ENCODE results near the gene NRGN.

NRGN gene

DNA sequence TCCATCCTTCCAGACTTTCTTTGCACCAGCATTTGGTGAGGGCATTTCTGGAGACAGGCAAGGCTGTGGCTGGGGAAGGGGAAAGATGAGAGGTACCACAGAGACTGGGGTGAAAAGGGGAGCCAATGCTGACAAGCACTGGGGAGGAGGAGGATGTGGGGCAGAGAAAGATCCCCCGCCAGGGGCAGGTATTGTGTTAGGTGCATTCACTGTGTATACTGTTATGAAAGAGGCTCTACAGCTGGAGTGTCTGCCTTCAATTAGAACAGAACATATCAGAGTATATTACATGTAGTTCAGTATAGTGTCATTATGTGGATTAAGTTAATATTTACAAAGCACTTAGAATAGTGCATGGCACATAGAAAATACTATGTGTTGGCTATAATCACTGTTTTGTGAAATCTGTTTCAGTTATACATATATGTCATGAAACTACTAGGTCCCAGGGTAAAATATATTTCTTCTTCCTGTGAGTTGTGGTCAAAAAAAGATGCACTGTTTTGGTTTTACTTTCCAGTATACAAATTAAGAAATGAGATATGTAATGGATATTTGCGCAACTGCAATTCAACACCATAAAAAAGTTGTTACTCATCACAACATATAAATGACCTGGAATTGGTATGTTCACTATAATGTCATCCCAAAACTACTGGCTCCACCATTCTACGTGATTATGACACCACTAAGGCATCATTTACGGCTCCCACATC is 52.0 kb downstream of the NRGN start:
- Histone ChIP-seq H3K4me3 (ENCODE audit: low read depth, low read length) (no peak overlapping the region), H3K36me3 (replicated peaks) (no peaks in the 10 kb centered on the region), H3K27me3 (replicated peaks) (no peaks in the 10 kb centered on the region), H3K27ac (no peak overlapping the region)
- in situ Hi-C loops (cut with HindIII; ENCODE audit: low pct_ligation_motif_present, low sequenced_read_pairs), result no loop called here
- no peak for DNase-seq
- TF ChIP-seq, protein P1, sequence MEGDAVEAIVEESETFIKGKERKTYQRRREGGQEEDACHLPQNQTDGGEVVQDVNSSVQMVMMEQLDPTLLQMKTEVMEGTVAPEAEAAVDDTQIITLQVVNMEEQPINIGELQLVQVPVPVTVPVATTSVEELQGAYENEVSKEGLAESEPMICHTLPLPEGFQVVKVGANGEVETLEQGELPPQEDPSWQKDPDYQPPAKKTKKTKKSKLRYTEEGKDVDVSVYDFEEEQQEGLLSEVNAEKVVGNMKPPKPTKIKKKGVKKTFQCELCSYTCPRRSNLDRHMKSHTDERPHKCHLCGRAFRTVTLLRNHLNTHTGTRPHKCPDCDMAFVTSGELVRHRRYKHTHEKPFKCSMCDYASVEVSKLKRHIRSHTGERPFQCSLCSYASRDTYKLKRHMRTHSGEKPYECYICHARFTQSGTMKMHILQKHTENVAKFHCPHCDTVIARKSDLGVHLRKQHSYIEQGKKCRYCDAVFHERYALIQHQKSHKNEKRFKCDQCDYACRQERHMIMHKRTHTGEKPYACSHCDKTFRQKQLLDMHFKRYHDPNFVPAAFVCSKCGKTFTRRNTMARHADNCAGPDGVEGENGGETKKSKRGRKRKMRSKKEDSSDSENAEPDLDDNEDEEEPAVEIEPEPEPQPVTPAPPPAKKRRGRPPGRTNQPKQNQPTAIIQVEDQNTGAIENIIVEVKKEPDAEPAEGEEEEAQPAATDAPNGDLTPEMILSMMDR (IDR thresholded peaks at IDR 0.05; ENCODE audit: low read depth, low read length, missing control alignments), result no peak

DNA sequence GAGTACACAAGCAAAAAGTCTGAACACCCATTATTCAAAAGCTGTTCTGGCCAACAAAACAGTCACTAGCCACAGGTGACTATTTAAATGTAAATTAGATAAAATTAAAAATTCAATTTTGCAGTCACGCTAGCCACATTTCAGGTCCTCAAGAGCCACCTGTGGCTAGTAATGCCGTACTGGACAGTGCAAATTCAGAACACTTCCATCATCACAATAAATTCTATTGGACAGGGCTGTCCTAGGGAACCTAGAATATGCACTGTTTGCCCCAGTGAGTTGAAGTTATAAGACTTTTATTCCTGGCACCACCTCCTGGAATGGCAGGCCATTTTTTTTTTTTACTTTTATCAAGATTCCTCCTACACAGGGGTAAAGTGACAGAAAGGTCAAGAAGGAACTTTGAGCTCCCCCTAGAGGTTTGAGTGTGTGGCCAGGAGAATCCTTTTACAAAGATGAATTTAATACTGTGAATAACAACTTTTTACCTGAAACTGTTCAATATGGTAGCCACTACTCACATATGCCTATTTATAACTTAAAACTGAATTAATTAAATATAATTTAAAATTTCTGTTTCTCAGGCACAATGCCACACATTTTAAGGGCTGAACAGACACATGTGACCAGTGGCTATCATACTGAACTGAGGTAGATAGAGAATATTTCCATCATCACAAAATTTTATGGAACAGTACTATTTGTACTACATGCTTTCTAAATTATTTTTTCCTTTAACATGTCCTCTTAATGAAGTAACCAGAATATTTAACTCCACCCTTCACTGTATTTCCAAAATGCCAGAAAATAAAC is 53.9 kb downstream of the NRGN start:
- no peaks in the 10 kb centered on the region for H3K27me3 ChIP-seq (replicated peaks)
- no peak overlapping the region for H3K27ac ChIP-seq
- in situ Hi-C loops (cut with HindIII; ENCODE audit: low pct_ligation_motif_present, low sequenced_read_pairs), result no loop called here
- TF ChIP-seq, protein P1 (IDR thresholded peaks at IDR 0.05; ENCODE audit: low read depth, low read length, missing control alignments), result peak; percentile 79
- no peak for DNase-seq
- H3K4me3 ChIP-seq (ENCODE audit: low read depth, low read length), result no peak overlapping the region
- H3K36me3 ChIP-seq (replicated peaks), result no peaks in the 10 kb centered on the region

DNA sequence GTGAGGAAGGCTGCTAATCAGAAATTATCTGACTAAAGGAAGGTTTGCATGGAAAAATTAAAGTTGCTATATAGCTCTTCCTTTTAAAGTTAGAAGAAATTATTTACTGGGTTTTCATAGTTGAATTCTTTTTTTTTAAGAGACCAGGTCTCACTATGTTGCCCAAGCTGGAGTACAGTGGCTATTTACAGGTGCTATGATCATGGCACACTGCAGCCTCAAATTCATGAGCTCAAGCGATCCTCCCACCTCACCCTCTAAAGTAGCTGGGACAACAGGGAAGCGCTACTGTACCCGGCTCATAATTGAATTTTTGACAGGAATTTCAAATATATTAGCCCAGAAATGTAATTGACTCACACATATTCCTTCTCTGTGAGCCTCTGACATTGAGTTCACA is 56.6 kb downstream of the NRGN start:
- TF ChIP-seq, protein P1 (IDR thresholded peaks at IDR 0.05; ENCODE audit: low read depth, low read length, missing control alignments), result no peak
- H3K27ac ChIP-seq, result no peak overlapping the region
- H3K4me3 ChIP-seq (ENCODE audit: low read depth, low read length), result no peak overlapping the region
- DNase-seq, result no peak
- in situ Hi-C loops (cut with HindIII; ENCODE audit: low pct_ligation_motif_present, low sequenced_read_pairs), result no loop called here
- H3K36me3 ChIP-seq (replicated peaks), result no peaks in the 10 kb centered on the region
- H3K27me3 ChIP-seq (replicated peaks), result no peaks in the 10 kb centered on the region
